Keratinocyte (primary cell): Measurements from ENCODE around the gene TACC2. TPM values are rescaled to one million over a fixed set of nuclear protein-coding genes. Genes with fewer than 3 reads are reported as not detected.

Experiments
- DNase-seq: peaks from one replicate; pipeline ENCODE4 v3.0.0-alpha.2; 2011; ENCODE audit warnings: low read depth, missing footprints, low spot score
- FAIRE-seq: peaks from 2 replicates; lab custom pipeline; 2011; peaks lifted over from hg19 to GRCh38; lab: Jason Lieb, UNC
- H2AFZ ChIP-seq: 2 replicates; pipeline ENCODE4 v1.6.0; 2012; ENCODE audit warnings: low read length, control low read depth, inconsistent platforms; ENCODE audit not compliant: control insufficient read depth
- H3K27ac ChIP-seq: 2 replicates; pipeline ENCODE4 v1.5.1; 2011; ENCODE audit warnings: low read length; ENCODE audit not compliant: control insufficient read depth, insufficient read depth
- H3K27me3 ChIP-seq: 3 replicates; pipeline ENCODE4 v1.6.0; 2011; ENCODE audit warnings: low read length; ENCODE audit not compliant: control insufficient read depth, insufficient read depth; ENCODE audit errors: extremely low read depth
- H3K36me3 ChIP-seq, 2 experiments: 2 replicates in 1 of 2; 3 replicates in 1 of 2; pipeline ENCODE4 v1.5.1; 2011; ENCODE audit warnings: low read length in 2 of 2, mild to moderate bottlenecking in 1 of 2; ENCODE audit not compliant: control insufficient read depth in 2 of 2, insufficient read depth in 2 of 2; ENCODE audit errors: extremely low read depth in 1 of 2
- H3K4me1 ChIP-seq: 3 replicates; pipeline ENCODE4 v1.5.1; 2011; ENCODE audit warnings: low read length; ENCODE audit not compliant: control insufficient read depth, insufficient read depth; ENCODE audit errors: extremely low read depth
- H3K4me2 ChIP-seq: 3 replicates; pipeline ENCODE4 v1.6.0; 2011; ENCODE audit warnings: low read depth, low read length; ENCODE audit not compliant: control insufficient read depth, insufficient read depth; ENCODE audit errors: extremely low read depth
- H3K4me3 ChIP-seq, 3 experiments: fragments of 200-600 bp in 1 of 3; sonication (generic) in 1 of 3; 2 replicates in 2 of 3; 3 replicates in 1 of 3; pipeline ENCODE4 v1.5.1; 2011 to 2016; ENCODE audit warnings: low read length in 3 of 3, mild to moderate bottlenecking in 3 of 3, control low read depth in 2 of 3, inconsistent platforms in 1 of 3, low read depth in 1 of 3, mixed read lengths in 1 of 3, mixed run types in 1 of 3, moderate library complexity in 1 of 3; ENCODE audit not compliant: control insufficient read depth in 2 of 3, insufficient read depth in 2 of 3; ENCODE audit errors: extremely low read depth in 1 of 3
- H3K79me2 ChIP-seq: 2 replicates; pipeline ENCODE4 v1.6.0; 2012; ENCODE audit warnings: low read length; ENCODE audit not compliant: control insufficient read depth, insufficient read depth
- H3K9ac ChIP-seq: 3 replicates; pipeline ENCODE4 v1.6.0; 2011; ENCODE audit warnings: low read length; ENCODE audit not compliant: control insufficient read depth, insufficient read depth; ENCODE audit errors: extremely low read depth
- H3K9me1 ChIP-seq: 3 replicates; pipeline ENCODE4 v1.6.0; 2011; ENCODE audit warnings: low read length; ENCODE audit not compliant: control insufficient read depth, insufficient read depth; ENCODE audit errors: extremely low read depth
- H3K9me3 ChIP-seq: 2 replicates; pipeline ENCODE4 v1.5.1; 2012; ENCODE audit warnings: low read depth, low read length; ENCODE audit not compliant: control insufficient read depth
- H4K20me1 ChIP-seq: 3 replicates; pipeline ENCODE4 v1.6.0; 2011; ENCODE audit warnings: low read length; ENCODE audit not compliant: control insufficient read depth, insufficient read depth; ENCODE audit errors: extremely low read depth
- EZH2 ChIP-seq: IDR thresholded peaks from one replicate; pipeline ENCODE4 v1.6.1; 2012; ENCODE audit warnings: inconsistent platforms, mild to moderate bottlenecking, low read length, moderate library complexity
- dilution Hi-C: fragments of 300-500 bp; cut with MboI; formaldehyde crosslinking; loops from one replicate; pipeline ENCODE4 v1.7.0; 2020; ENCODE audit warnings: low sequenced_read_pairs; ENCODE audit not compliant: extremely low pct_ligation_motif_present
- polyA plus RNA-seq, 5 experiments: library from polyadenylated mRNA; depleted of rRNA in 3 of 5; stranded (reverse) in 3 of 5; stranded (forward) in 1 of 5; unstranded in 1 of 5; fragments of >200 nt; gene quantifications; 1 replicate in 1 of 5; 2 replicates in 3 of 5; 3 replicates in 1 of 5; pipeline versions ENCODE4 v1.2.1 to v1.2.3, GENCODE V29; 2011 to 2012; ENCODE audit warnings: missing spikeins in 2 of 5, low read depth in 1 of 5, low replicate concordance in 1 of 5
- TF ChIP-seq, protein P1 (sequence below), 3 experiments: IDR thresholded peaks in 1 of 3; conservative IDR thresholded peaks in 1 of 3; optimal IDR thresholded peaks in 1 of 3; 2 replicates in 2 of 3; 3 replicates in 1 of 3; pipeline versions ENCODE3 to v1.5.1; 2011; ENCODE audit warnings: low read length in 3 of 3, mild to moderate bottlenecking in 3 of 3, moderate library complexity in 2 of 3, control low read depth in 1 of 3, inconsistent platforms in 1 of 3; ENCODE audit not compliant: insufficient read depth in 2 of 3; ENCODE audit errors: extremely low read depth in 1 of 3

The TACC2 gene
- polyA plus RNA-seq, 1 donor (not counting 4 experiments of a cell fraction or from before 2014, with no cell fraction given): 12.8 TPM

DNA sequence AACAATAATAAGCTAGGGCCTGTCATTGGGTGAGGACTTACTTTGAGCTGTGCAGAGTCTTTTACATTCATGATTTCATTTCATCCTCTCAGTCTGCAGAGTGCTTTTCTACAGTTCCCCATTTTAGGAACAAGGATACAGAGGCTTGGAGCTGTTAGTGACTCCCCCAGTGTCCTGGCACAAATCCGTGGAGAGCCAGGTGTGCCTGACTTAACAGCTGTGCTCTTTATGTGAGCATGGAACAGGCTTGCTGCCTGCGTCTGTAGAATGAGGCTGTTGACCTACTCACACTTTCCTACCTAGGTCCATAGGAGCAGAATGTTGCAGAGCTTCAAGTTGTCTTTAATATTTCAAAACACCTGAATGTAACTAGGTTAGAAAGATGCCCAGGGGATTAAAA, 231.8 kb downstream of the TACC2 start:
- no peaks in the 10 kb centered on the region for H3K79me2 ChIP-seq
- TF ChIP-seq, protein P1, sequence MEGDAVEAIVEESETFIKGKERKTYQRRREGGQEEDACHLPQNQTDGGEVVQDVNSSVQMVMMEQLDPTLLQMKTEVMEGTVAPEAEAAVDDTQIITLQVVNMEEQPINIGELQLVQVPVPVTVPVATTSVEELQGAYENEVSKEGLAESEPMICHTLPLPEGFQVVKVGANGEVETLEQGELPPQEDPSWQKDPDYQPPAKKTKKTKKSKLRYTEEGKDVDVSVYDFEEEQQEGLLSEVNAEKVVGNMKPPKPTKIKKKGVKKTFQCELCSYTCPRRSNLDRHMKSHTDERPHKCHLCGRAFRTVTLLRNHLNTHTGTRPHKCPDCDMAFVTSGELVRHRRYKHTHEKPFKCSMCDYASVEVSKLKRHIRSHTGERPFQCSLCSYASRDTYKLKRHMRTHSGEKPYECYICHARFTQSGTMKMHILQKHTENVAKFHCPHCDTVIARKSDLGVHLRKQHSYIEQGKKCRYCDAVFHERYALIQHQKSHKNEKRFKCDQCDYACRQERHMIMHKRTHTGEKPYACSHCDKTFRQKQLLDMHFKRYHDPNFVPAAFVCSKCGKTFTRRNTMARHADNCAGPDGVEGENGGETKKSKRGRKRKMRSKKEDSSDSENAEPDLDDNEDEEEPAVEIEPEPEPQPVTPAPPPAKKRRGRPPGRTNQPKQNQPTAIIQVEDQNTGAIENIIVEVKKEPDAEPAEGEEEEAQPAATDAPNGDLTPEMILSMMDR (optimal IDR thresholded peaks at IDR 0.05 in 1 of 3, IDR thresholded peaks at IDR 0.05 in 1 of 3, conservative IDR thresholded peaks at IDR 0.05 in 1 of 3; ENCODE audit: extremely low read depth in 1 of 3, insufficient read depth in 2 of 3, low read length in 3 of 3): no peak
- TF ChIP-seq EZH2: no peak
- no peaks in the 10 kb centered on the region for H3K9me3 ChIP-seq
- DNase-seq (no peak), FAIRE-seq (no peak)
- dilution Hi-C loops: no loop called here
- H3K9ac ChIP-seq: no peak overlapping the region
- H2AFZ ChIP-seq: no peak overlapping the region
- H4K20me1 ChIP-seq: no peaks in the 10 kb centered on the region
- H3K27ac ChIP-seq: no peak overlapping the region
- H3K9me1 ChIP-seq: no peaks in the 10 kb centered on the region
- no peak overlapping the region for H3K4me3 ChIP-seq
- H3K4me1 ChIP-seq: no peaks in the 10 kb centered on the region
- peaks cover 2 to 16% of the 10 kb centered on the region in 2 experiments for H3K36me3 ChIP-seq
- no peaks in the 10 kb centered on the region for H3K27me3 ChIP-seq
- no peak overlapping the region for H3K4me2 ChIP-seq

DNA sequence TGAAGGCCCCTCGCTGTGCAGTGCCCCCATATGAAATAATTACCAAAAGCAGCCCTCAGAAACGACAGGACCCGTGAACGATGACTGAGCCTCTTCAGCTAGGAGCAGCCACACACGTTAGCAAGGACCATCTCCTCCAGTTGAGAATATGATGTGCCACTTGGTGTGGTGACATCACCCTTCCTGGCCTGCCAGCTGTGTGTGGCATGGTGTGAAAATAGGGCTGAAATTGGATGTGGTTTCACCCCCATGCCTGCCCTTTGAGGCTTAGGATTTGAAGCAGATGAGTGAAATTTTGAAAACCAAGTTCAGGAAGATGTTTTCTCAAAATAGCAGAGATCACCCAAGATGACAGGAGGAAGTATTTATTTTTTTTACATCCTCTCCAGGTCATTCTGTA, 233.0 kb downstream of the TACC2 start:
- FAIRE-seq: no peak
- H3K27ac ChIP-seq: no peak overlapping the region
- no peak overlapping the region for H3K4me2 ChIP-seq
- H3K9me1 ChIP-seq: no peaks in the 10 kb centered on the region
- no peaks in the 10 kb centered on the region for H3K4me1 ChIP-seq
- DNase-seq: no peak
- no peaks in the 10 kb centered on the region for H3K27me3 ChIP-seq
- H3K79me2 ChIP-seq: no peaks in the 10 kb centered on the region
- H3K4me3 ChIP-seq: no peak overlapping the region
- H4K20me1 ChIP-seq: no peaks in the 10 kb centered on the region
- H3K36me3 ChIP-seq: peaks cover 3 to 13% of the 10 kb centered on the region in 2 experiments
- H3K9ac ChIP-seq: no peak overlapping the region
- no peaks in the 10 kb centered on the region for H3K9me3 ChIP-seq
- dilution Hi-C loops: no loop called here
- TF ChIP-seq EZH2: no peak
- TF ChIP-seq, protein P1 (optimal IDR thresholded peaks at IDR 0.05 in 1 of 3, IDR thresholded peaks at IDR 0.05 in 1 of 3, conservative IDR thresholded peaks at IDR 0.05 in 1 of 3; ENCODE audit: extremely low read depth in 1 of 3, insufficient read depth in 2 of 3, low read length in 3 of 3): no peak
- no peak overlapping the region for H2AFZ ChIP-seq
